Activated naive CD8-positive, alpha-beta T cell treated with anti-CD3 and anti-CD28 coated beads, Interleukin-2, amount 50 U/mL, for 24 hours (primary cell): ENCODE data around the gene FOXS1.
A peak's percentile ranks its signal among the peaks of the same experiment; 100 is the strongest.

Experiments used
- ATAC-seq: fragments of 150-1000 bp; cut with Tn5 transposase; one replicate; pipeline ENCODE4 v1.10.0; 2021
- DNase-seq: peaks from one replicate; pipeline ENCODE4 v3.0.0; 2021
- H3K27ac Mint-ChIP-seq: one replicate; pipeline ENCODE4 v1.8.0; 2021; ENCODE audit warnings: mild to moderate bottlenecking, mixed read lengths
- H3K27me3 Mint-ChIP-seq: one replicate; pipeline ENCODE4 v1.8.0; 2021; ENCODE audit warnings: mixed read lengths
- H3K36me3 Mint-ChIP-seq: one replicate; pipeline ENCODE4 v1.8.0; 2021; ENCODE audit warnings: low read depth, mixed read lengths
- H3K4me1 Mint-ChIP-seq: one replicate; pipeline ENCODE4 v1.8.0; 2021; ENCODE audit warnings: mixed read lengths
- H3K4me3 Mint-ChIP-seq: one replicate; pipeline ENCODE4 v1.8.0; 2021; ENCODE audit warnings: mild to moderate bottlenecking, moderate library complexity, mixed read lengths
- H3K9me3 Mint-ChIP-seq: one replicate; pipeline ENCODE4 v1.8.0; 2021; ENCODE audit warnings: mixed read lengths

Gene FOXS1

GRCh38 chr20:31845300-31845863 lies at the start of gene FOXS1:
Gene FOXS1, minus strand, starts transcription at chr20:31845604. Its CDS starts 62 bp downstream, at chr20:31845542.
- no peak for DNase-seq
- ATAC-seq, result no peak
- no peak within 1 kb of the TSS for H3K27ac Mint-ChIP-seq
- no peak within 1 kb of the TSS for H3K4me3 Mint-ChIP-seq
- peaks cover 12% of the 10 kb centered on the region for H3K27me3 Mint-ChIP-seq
- H3K36me3 Mint-ChIP-seq, result no peaks in the 10 kb centered on the region
- no peaks in the 10 kb centered on the region for H3K9me3 Mint-ChIP-seq
- H3K4me1 Mint-ChIP-seq, result no peaks in the 10 kb centered on the region

- ATAC-seq (no peak), DNase-seq (no peak)
- H3K4me3 Mint-ChIP-seq, result no peak overlapping the region
- H3K4me1 Mint-ChIP-seq, result peaks cover 3% of the 10 kb centered on the region
- no peaks in the 10 kb centered on the region for H3K27me3 Mint-ChIP-seq
- no peaks in the 10 kb centered on the region for H3K9me3 Mint-ChIP-seq
- H3K27ac Mint-ChIP-seq, result no peak overlapping the region
- no peaks in the 10 kb centered on the region for H3K36me3 Mint-ChIP-seq
Observed at GRCh38 chr20:31890646-31891045, 45.2 kb upstream of the FOXS1 start.

GRCh38 chr20:31883829-31884228 lies 38.4 kb upstream of the FOXS1 start:
- ATAC-seq, result no peak
- H3K4me1 Mint-ChIP-seq, result peaks cover 11% of the 10 kb centered on the region
- no peaks in the 10 kb centered on the region for H3K27me3 Mint-ChIP-seq
- H3K9me3 Mint-ChIP-seq, result no peaks in the 10 kb centered on the region
- no peaks in the 10 kb centered on the region for H3K36me3 Mint-ChIP-seq
- no peak for DNase-seq
- no peak overlapping the region for H3K4me3 Mint-ChIP-seq
- no peak overlapping the region for H3K27ac Mint-ChIP-seq

- Mint-ChIP-seq H3K4me1 (peaks cover 11% of the 10 kb centered on the region), H3K27me3 (no peaks in the 10 kb centered on the region), H3K36me3 (no peaks in the 10 kb centered on the region), H3K27ac (no peak overlapping the region), H3K4me3 (no peak overlapping the region), H3K9me3 (no peaks in the 10 kb centered on the region)
- ATAC-seq, result no peak
- DNase-seq, result no peak
Observed at GRCh38 chr20:31881945-31882344, 36.5 kb upstream of the FOXS1 start.

GRCh38 chr20:31879143-31879987 lies 34.0 kb upstream of the FOXS1 start:
- Mint-ChIP-seq H3K4me3 (peak overlapping the region; percentile 88), H3K36me3 (no peaks in the 10 kb centered on the region), H3K27ac (peak overlapping the region; percentile 77), H3K27me3 (no peaks in the 10 kb centered on the region), H3K4me1 (peaks cover 11% of the 10 kb centered on the region), H3K9me3 (no peaks in the 10 kb centered on the region)
- ATAC-seq (peak; percentile 99), DNase-seq (peak; percentile 85)

GRCh38 chr20:31877684-31878083 lies 32.3 kb upstream of the FOXS1 start:
- no peak for DNase-seq
- Mint-ChIP-seq H3K27ac (no peak overlapping the region), H3K9me3 (no peaks in the 10 kb centered on the region), H3K4me3 (no peak overlapping the region), H3K27me3 (no peaks in the 10 kb centered on the region), H3K4me1 (peaks cover 11% of the 10 kb centered on the region), H3K36me3 (no peaks in the 10 kb centered on the region)
- no peak for ATAC-seq

GRCh38 chr20:31875671-31876070 lies 30.3 kb upstream of the FOXS1 start:
- ATAC-seq (no peak), DNase-seq (no peak)
- H3K27ac Mint-ChIP-seq, result no peak overlapping the region
- H3K4me1 Mint-ChIP-seq, result peaks cover 10% of the 10 kb centered on the region
- no peaks in the 10 kb centered on the region for H3K9me3 Mint-ChIP-seq
- H3K4me3 Mint-ChIP-seq, result no peak overlapping the region
- peaks cover 17% of the 10 kb centered on the region for H3K27me3 Mint-ChIP-seq
- H3K36me3 Mint-ChIP-seq, result no peaks in the 10 kb centered on the region

- peaks cover 33% of the 10 kb centered on the region for H3K27me3 Mint-ChIP-seq
- no peaks in the 10 kb centered on the region for H3K9me3 Mint-ChIP-seq
- no peak overlapping the region for H3K27ac Mint-ChIP-seq
- no peak for DNase-seq
- no peaks in the 10 kb centered on the region for H3K36me3 Mint-ChIP-seq
- ATAC-seq, result no peak
- H3K4me3 Mint-ChIP-seq, result no peak overlapping the region
- H3K4me1 Mint-ChIP-seq, result peaks cover 12% of the 10 kb centered on the region
Observed at GRCh38 chr20:31872406-31872805, 27.0 kb upstream of the FOXS1 start.

- Mint-ChIP-seq H3K4me3 (no peak overlapping the region), H3K27ac (no peak overlapping the region), H3K4me1 (peaks cover 12% of the 10 kb centered on the region), H3K27me3 (peaks cover 33% of the 10 kb centered on the region), H3K36me3 (no peaks in the 10 kb centered on the region), H3K9me3 (no peaks in the 10 kb centered on the region)
- DNase-seq, result no peak
- ATAC-seq, result no peak
Observed at GRCh38 chr20:31871618-31871954, 26.2 kb upstream of the FOXS1 start.

GRCh38 chr20:31870726-31871617 lies 25.6 kb upstream of the FOXS1 start:
- ATAC-seq, result no peak
- H3K36me3 Mint-ChIP-seq, result no peaks in the 10 kb centered on the region
- H3K27ac Mint-ChIP-seq, result no peak overlapping the region
- no peak for DNase-seq
- no peaks in the 10 kb centered on the region for H3K9me3 Mint-ChIP-seq
- H3K27me3 Mint-ChIP-seq, result peaks cover 33% of the 10 kb centered on the region
- H3K4me3 Mint-ChIP-seq, result peak overlapping the region; percentile 70
- H3K4me1 Mint-ChIP-seq, result peaks cover 12% of the 10 kb centered on the region

- H3K36me3 Mint-ChIP-seq, result no peaks in the 10 kb centered on the region
- ATAC-seq (no peak), DNase-seq (no peak)
- peak within 1 kb of the TSS; percentile 85 for H3K4me3 Mint-ChIP-seq
- peak within 1 kb of the TSS; percentile 85 for H3K27ac Mint-ChIP-seq
- peaks cover 33% of the 10 kb centered on the region for H3K27me3 Mint-ChIP-seq
- peaks cover 12% of the 10 kb centered on the region for H3K4me1 Mint-ChIP-seq
- no peaks in the 10 kb centered on the region for H3K9me3 Mint-ChIP-seq
Observed at GRCh38 chr20:31869942-31870725, 24.7 kb upstream of the FOXS1 start, which contains the start of the genes DUSP15 and TTLL9. Gene DUSP15, minus strand, starts transcription at chr20:31870527. Its CDS starts 190 bp downstream, at chr20:31870337. Gene TTLL9, plus strand, starts transcription at chr20:31870634. Its CDS starts 493 bp downstream, at chr20:31871127.

- DNase-seq (no peak), ATAC-seq (no peak)
- Mint-ChIP-seq H3K4me3 (peak overlapping the region; percentile 85), H3K27ac (peak overlapping the region; percentile 85), H3K27me3 (peaks cover 33% of the 10 kb centered on the region), H3K9me3 (no peaks in the 10 kb centered on the region), H3K4me1 (peaks cover 12% of the 10 kb centered on the region), H3K36me3 (no peaks in the 10 kb centered on the region)
Observed at GRCh38 chr20:31869673-31869941, 24.2 kb upstream of the FOXS1 start.

GRCh38 chr20:31868853-31869672 lies 23.7 kb upstream of the FOXS1 start:
- Mint-ChIP-seq H3K4me1 (peaks cover 12% of the 10 kb centered on the region), H3K9me3 (no peaks in the 10 kb centered on the region), H3K36me3 (no peaks in the 10 kb centered on the region), H3K4me3 (peak overlapping the region; percentile 85), H3K27me3 (peaks cover 33% of the 10 kb centered on the region), H3K27ac (no peak overlapping the region)
- DNase-seq, result no peak
- ATAC-seq, result no peak
